Fibroblast of skin of scalp (primary cell): ENCODE results near the gene SPEN.

Source experiments
- DNase-seq: peaks from one replicate; pipeline ENCODE4 v3.0.0-alpha.2; 2013

Gene SPEN

GRCh38 chr1:15949453-15950245 is 102.1 kb downstream of the SPEN start:
- peak; percentile 96 for DNase-seq

- no peak for DNase-seq
These were observed 102.8 kb downstream of the SPEN start for GRCh38 chr1:15950302-15950701.

- peak; percentile 78 for DNase-seq
These were observed 103.3 kb downstream of the SPEN start for GRCh38 chr1:15950763-15951295.

GRCh38 chr1:15951341-15952153 is 104.0 kb downstream of the SPEN start:
- no peak for DNase-seq

GRCh38 chr1:15952317-15953258 is 105.1 kb downstream of the SPEN start:
- DNase-seq, result peak; percentile 91

GRCh38 chr1:15953294-15953771 is 105.8 kb downstream of the SPEN start:
- DNase-seq, result no peak

- DNase-seq, result no peak
These were observed 106.3 kb downstream of the SPEN start for GRCh38 chr1:15953791-15954241.

GRCh38 chr1:15954316-15954715 is 106.8 kb downstream of the SPEN start:
- no peak for DNase-seq

GRCh38 chr1:15955552-15955951 is 108.0 kb downstream of the SPEN start:
- DNase-seq, result no peak

GRCh38 chr1:15956150-15956549 is 108.6 kb downstream of the SPEN start:
- DNase-seq, result peak; percentile 63

GRCh38 chr1:15957221-15958095 is 110.0 kb downstream of the SPEN start:
- DNase-seq, result no peak

- no peak for DNase-seq
These were observed 110.6 kb downstream of the SPEN start for GRCh38 chr1:15958111-15958510.

- no peak for DNase-seq
These were observed 111.3 kb downstream of the SPEN start for GRCh38 chr1:15958793-15959192.

- DNase-seq, result no peak
These were observed 111.9 kb downstream of the SPEN start for GRCh38 chr1:15959424-15959823.

GRCh38 chr1:15959827-15960446 is 112.4 kb downstream of the SPEN start:
- DNase-seq, result no peak

- DNase-seq, result no peak
These were observed 113.3 kb downstream of the SPEN start for GRCh38 chr1:15960808-15961207.

- no peak for DNase-seq
These were observed 114.0 kb downstream of the SPEN start for GRCh38 chr1:15961492-15961891.

- DNase-seq, result no peak
These were observed 114.7 kb downstream of the SPEN start for GRCh38 chr1:15962176-15962575.

GRCh38 chr1:15962671-15963362 is 115.3 kb downstream of the SPEN start:
- no peak for DNase-seq

GRCh38 chr1:15963363-15963967 is 116.0 kb downstream of the SPEN start:
- DNase-seq, result no peak
